ENCODE results near the gene UBTD2.

The UBTD2 gene

DNA sequence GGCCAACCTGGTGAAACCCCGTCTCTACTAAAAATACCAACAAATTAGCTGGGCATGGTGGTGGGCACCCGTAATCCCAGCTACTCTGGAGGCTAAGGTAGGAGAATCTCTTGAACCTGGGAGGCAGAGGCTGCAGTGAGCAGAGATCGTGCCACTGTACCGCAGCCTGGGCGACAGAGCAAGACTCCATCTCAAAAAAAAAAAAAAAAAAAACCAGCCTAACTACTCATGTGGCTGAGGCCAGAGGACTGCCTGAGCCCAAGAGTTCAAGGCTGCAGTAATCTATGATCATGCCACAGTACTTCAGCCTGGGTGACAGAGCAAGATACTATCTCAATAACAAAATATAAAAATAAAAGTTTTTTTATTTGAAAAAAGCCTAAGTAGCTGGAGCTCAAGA is 3.2 kb downstream of the UBTD2 start:
- Histone ChIP-seq H2BK120ac (ENCODE audit: insufficient read depth, low read length, poor library complexity) (no peak overlapping the region), H3K9ac (ENCODE audit: low read length) (no peak overlapping the region), H4K8ac (ENCODE audit: low read depth, low read length) (no peak overlapping the region), H3K18ac (ENCODE audit: low read length) (no peak overlapping the region), H3K23ac (ENCODE audit: low read length) (no peak overlapping the region), H3K4ac (ENCODE audit: low read depth, low read length) (peak overlapping the region; percentile 43), H2BK12ac (ENCODE audit: low read length) (no peak overlapping the region), H3K4me2 (ENCODE audit: low read length) (no peak overlapping the region), H4K12ac (ENCODE audit: low read depth, low read length) (no peak overlapping the region), H3K4me1 (ENCODE audit: control insufficient read depth in 1 of 2, insufficient read depth in 2 of 2, low read length in 2 of 2) (peaks cover 4 to 6% of the 10 kb centered on the region in 2 experiments), H3K9me3 (ENCODE audit: insufficient read depth, low read depth, low read length) (no peaks in the 10 kb centered on the region), H2BK5ac (ENCODE audit: low read depth, low read length, poor library complexity) (no peak overlapping the region), H3K27ac (ENCODE audit: low read depth, low read length) (no peak overlapping the region), H3K36me3 (ENCODE audit: control insufficient read depth in 1 of 2, insufficient read depth in 2 of 2, low read length in 2 of 2) (peaks cover 3 to 5% of the 10 kb centered on the region in 2 experiments), H3K4me3 (ENCODE audit: low read depth, low read length) (no peak overlapping the region), H3K14ac (ENCODE audit: low read length) (no peak overlapping the region), H3K27me3 (ENCODE audit: insufficient read depth, low read length) (no peaks in the 10 kb centered on the region), H3K79me2 (ENCODE audit: control insufficient read depth, insufficient read depth, low read length, poor library complexity) (peaks cover 36% of the 10 kb centered on the region), H3K79me1 (ENCODE audit: low read length) (peaks cover 20% of the 10 kb centered on the region), H2AFZ (ENCODE audit: insufficient read depth, low read length, poor library complexity) (no peak overlapping the region), H4K91ac (ENCODE audit: low read depth, low read length) (no peak overlapping the region), H2AK5ac (ENCODE audit: low read length) (no peak overlapping the region)
- WGBS (ENCODE audit: extremely low coverage, insufficient coverage, insufficient read length): no CpG with 5 or more reads among the region's 5 CpGs
- DNase-seq: no peak

DNA sequence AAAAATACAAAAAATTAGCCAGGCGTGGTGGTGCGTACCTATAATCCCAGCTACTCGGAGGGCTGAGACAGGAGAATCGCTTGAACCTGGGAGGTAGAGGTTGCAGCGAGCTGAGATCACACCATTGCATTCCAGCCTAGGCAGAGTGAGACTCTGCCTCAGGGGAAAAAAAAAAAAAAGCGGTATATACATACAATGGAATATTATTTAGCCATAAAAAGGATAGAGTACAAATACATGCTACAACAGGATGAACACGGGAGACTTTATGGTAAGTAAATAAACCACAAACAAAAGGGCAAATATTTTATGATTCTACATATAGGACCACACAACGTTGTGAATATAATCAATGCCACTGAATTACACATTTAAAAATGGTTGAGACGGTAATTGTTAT is 5.2 kb downstream of the UBTD2 start:
- Histone ChIP-seq H2BK5ac (ENCODE audit: low read depth, low read length, poor library complexity) (no peak overlapping the region), H3K18ac (ENCODE audit: low read length) (no peak overlapping the region), H3K9me3 (ENCODE audit: insufficient read depth, low read depth, low read length) (no peaks in the 10 kb centered on the region), H4K8ac (ENCODE audit: low read depth, low read length) (no peak overlapping the region), H3K4ac (ENCODE audit: low read depth, low read length) (peak overlapping the region; percentile 77), H3K23ac (ENCODE audit: low read length) (no peak overlapping the region), H3K79me1 (ENCODE audit: low read length) (peaks cover 11% of the 10 kb centered on the region), H2BK12ac (ENCODE audit: low read length) (no peak overlapping the region), H3K14ac (ENCODE audit: low read length) (no peak overlapping the region), H3K9ac (ENCODE audit: low read length) (no peak overlapping the region), H3K36me3 (ENCODE audit: control insufficient read depth in 1 of 2, insufficient read depth in 2 of 2, low read length in 2 of 2) (peaks cover 3 to 5% of the 10 kb centered on the region in 2 experiments), H2AK5ac (ENCODE audit: low read length) (no peak overlapping the region), H4K12ac (ENCODE audit: low read depth, low read length) (no peak overlapping the region), H3K27me3 (ENCODE audit: insufficient read depth, low read length) (no peaks in the 10 kb centered on the region), H3K79me2 (ENCODE audit: control insufficient read depth, insufficient read depth, low read length, poor library complexity) (peaks cover 31% of the 10 kb centered on the region), H3K27ac (ENCODE audit: low read depth, low read length) (no peak overlapping the region), H4K91ac (ENCODE audit: low read depth, low read length) (no peak overlapping the region), H2AFZ (ENCODE audit: insufficient read depth, low read length, poor library complexity) (no peak overlapping the region), H3K4me3 (ENCODE audit: low read depth, low read length) (no peak overlapping the region), H2BK120ac (ENCODE audit: insufficient read depth, low read length, poor library complexity) (no peak overlapping the region), H3K4me1 (ENCODE audit: control insufficient read depth in 1 of 2, insufficient read depth in 2 of 2, low read length in 2 of 2) (peaks cover 4% of the 10 kb centered on the region in 2 experiments), H3K4me2 (ENCODE audit: low read length) (no peak overlapping the region)
- WGBS (ENCODE audit: extremely low coverage, insufficient coverage, insufficient read length): no CpG with 5 or more reads among the region's 9 CpGs
- peak in 1 of 2 donors; percentile 39 for DNase-seq

DNA sequence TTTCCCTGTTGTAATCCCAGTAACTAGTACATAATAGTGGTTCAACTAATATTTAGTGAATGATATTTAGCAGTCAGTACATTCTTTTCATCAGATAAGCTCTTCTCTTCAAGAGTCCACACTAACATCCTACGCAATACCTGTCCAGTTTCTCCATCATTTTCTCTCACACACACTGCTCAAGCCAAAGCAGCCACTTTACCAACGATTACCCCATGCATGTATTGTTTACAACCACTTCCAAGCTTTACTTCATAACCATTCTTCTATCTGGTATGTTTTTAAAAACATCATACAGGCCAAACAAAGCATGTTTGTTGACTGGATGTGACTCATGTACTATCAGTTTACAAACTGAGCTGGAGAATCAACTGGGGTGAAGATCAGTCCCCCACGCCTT is 7.3 kb downstream of the UBTD2 start:
- Histone ChIP-seq H3K79me2 (ENCODE audit: control insufficient read depth, insufficient read depth, low read length, poor library complexity) (peaks cover 24% of the 10 kb centered on the region), H4K12ac (ENCODE audit: low read depth, low read length) (no peak overlapping the region), H2AK5ac (ENCODE audit: low read length) (no peak overlapping the region), H3K79me1 (ENCODE audit: low read length) (peaks cover 4% of the 10 kb centered on the region), H3K14ac (ENCODE audit: low read length) (peak overlapping the region; percentile 18), H4K8ac (ENCODE audit: low read depth, low read length) (no peak overlapping the region), H3K18ac (ENCODE audit: low read length) (no peak overlapping the region), H2BK120ac (ENCODE audit: insufficient read depth, low read length, poor library complexity) (no peak overlapping the region), H2AFZ (ENCODE audit: insufficient read depth, low read length, poor library complexity) (no peak overlapping the region), H3K23ac (ENCODE audit: low read length) (no peak overlapping the region), H3K4ac (ENCODE audit: low read depth, low read length) (peak overlapping the region; percentile 73), H3K4me2 (ENCODE audit: low read length) (no peak overlapping the region), H2BK5ac (ENCODE audit: low read depth, low read length, poor library complexity) (peak overlapping the region; percentile 6), H2BK12ac (ENCODE audit: low read length) (no peak overlapping the region), H3K4me3 (ENCODE audit: low read depth, low read length) (no peak overlapping the region), H3K9ac (ENCODE audit: low read length) (no peak overlapping the region), H3K27ac (ENCODE audit: low read depth, low read length) (peak overlapping the region; percentile 56), H3K4me1 (ENCODE audit: control insufficient read depth in 1 of 2, insufficient read depth in 2 of 2, low read length in 2 of 2) (peaks cover 3 to 4% of the 10 kb centered on the region in 2 experiments), H3K27me3 (ENCODE audit: insufficient read depth, low read length) (no peaks in the 10 kb centered on the region), H4K91ac (ENCODE audit: low read depth, low read length) (no peak overlapping the region), H3K9me3 (ENCODE audit: insufficient read depth, low read depth, low read length) (no peaks in the 10 kb centered on the region), H3K36me3 (ENCODE audit: control insufficient read depth in 1 of 2, insufficient read depth in 2 of 2, low read length in 2 of 2) (peaks cover 3 to 7% of the 10 kb centered on the region in 2 experiments)
- DNase-seq: peak; percentile 57 to 87
- WGBS (ENCODE audit: extremely low coverage, insufficient coverage, insufficient read length): no CpG with 5 or more reads among the region's 3 CpGs

DNA sequence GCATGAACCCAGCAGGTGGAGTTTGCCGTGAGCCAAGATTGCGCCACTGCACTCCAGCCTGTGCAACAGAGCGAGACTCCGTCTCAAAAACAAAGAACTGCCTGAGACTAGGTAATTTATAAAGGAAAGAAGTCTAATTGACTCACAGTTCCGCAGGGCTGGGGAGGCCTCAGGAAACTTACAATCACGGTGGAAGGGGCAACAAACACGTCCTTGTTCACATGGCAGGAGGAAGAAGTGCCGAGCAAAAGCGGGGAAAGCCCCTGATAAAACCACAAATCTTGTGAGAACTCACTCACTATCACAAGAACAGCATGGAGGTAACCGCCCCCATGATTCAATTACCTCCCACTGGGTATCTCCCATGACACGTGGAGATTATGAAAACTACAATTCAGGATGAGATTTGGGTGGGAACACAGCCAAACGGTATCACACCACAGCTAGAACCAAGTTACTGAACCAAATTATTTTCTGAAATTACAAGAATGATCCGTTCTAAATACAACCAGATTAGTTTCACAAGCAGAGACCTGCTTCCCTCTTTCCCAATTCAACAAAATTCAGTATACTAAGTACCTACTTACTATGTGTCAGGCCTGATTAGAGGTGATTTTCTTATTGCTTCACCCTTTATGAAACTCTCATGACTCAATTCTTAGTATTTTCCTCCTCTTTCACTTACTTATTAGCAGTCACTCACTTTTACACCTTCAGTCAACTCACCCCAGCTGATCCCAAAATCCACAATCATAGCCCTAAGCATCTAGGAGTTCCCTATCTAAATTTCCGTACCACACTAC is 8.4 kb downstream of the UBTD2 start:
- H2AK5ac ChIP-seq (ENCODE audit: low read length): no peak overlapping the region
- no peak overlapping the region for H3K9ac ChIP-seq (ENCODE audit: low read length)
- no peak overlapping the region for H2BK120ac ChIP-seq (ENCODE audit: insufficient read depth, low read length, poor library complexity)
- no peak overlapping the region for H3K23ac ChIP-seq (ENCODE audit: low read length)
- H3K36me3 ChIP-seq (ENCODE audit: control insufficient read depth in 1 of 2, insufficient read depth in 2 of 2, low read length in 2 of 2): peaks cover 3 to 5% of the 10 kb centered on the region in 2 experiments
- H3K18ac ChIP-seq (ENCODE audit: low read length): no peak overlapping the region
- H4K12ac ChIP-seq (ENCODE audit: low read depth, low read length): no peak overlapping the region
- no peak overlapping the region for H2BK5ac ChIP-seq (ENCODE audit: low read depth, low read length, poor library complexity)
- H3K27me3 ChIP-seq (ENCODE audit: insufficient read depth, low read length): no peaks in the 10 kb centered on the region
- peak; percentile 75 to 77 for DNase-seq
- H3K79me1 ChIP-seq (ENCODE audit: low read length): peaks cover 4% of the 10 kb centered on the region
- H3K4me1 ChIP-seq (ENCODE audit: control insufficient read depth in 1 of 2, insufficient read depth in 2 of 2, low read length in 2 of 2): peaks cover 0 to 4% of the 10 kb centered on the region in 2 experiments
- H3K14ac ChIP-seq (ENCODE audit: low read length): no peak overlapping the region
- H4K91ac ChIP-seq (ENCODE audit: low read depth, low read length): no peak overlapping the region
- no peaks in the 10 kb centered on the region for H3K9me3 ChIP-seq (ENCODE audit: insufficient read depth, low read depth, low read length)
- no peak overlapping the region for H3K4me2 ChIP-seq (ENCODE audit: low read length)
- H3K4ac ChIP-seq (ENCODE audit: low read depth, low read length): peak overlapping the region; percentile 59
- H3K4me3 ChIP-seq (ENCODE audit: low read depth, low read length): no peak overlapping the region
- H3K27ac ChIP-seq (ENCODE audit: low read depth, low read length): no peak overlapping the region
- no peak overlapping the region for H4K8ac ChIP-seq (ENCODE audit: low read depth, low read length)
- H2AFZ ChIP-seq (ENCODE audit: insufficient read depth, low read length, poor library complexity): no peak overlapping the region
- WGBS (ENCODE audit: extremely low coverage, insufficient coverage, insufficient read length): no CpG with 5 or more reads among the region's 14 CpGs
- H2BK12ac ChIP-seq (ENCODE audit: low read length): no peak overlapping the region
- H3K79me2 ChIP-seq (ENCODE audit: control insufficient read depth, insufficient read depth, low read length, poor library complexity): peaks cover 18% of the 10 kb centered on the region
